Measurements from ENCODE around the gene FOXRED1.
"Not testable (repeated sequence)": the region's sequence is repeated elsewhere in the genome, so short reads cannot be mapped to it uniquely, and the experiment has no call there.

FOXRED1 gene

GRCh38 chr11:126277780-126278179 lies 8.8 kb downstream of the FOXRED1 start:
- DNase-seq, result no peak

- DNase-seq, result no peak
These were observed 10.2 kb downstream of the FOXRED1 start for GRCh38 chr11:126279191-126279590.

- no peak for DNase-seq
These were observed 11.6 kb downstream of the FOXRED1 start for GRCh38 chr11:126280595-126280994.

GRCh38 chr11:126281245-126281644 lies 12.3 kb downstream of the FOXRED1 start:
- no peak for DNase-seq

DNA sequence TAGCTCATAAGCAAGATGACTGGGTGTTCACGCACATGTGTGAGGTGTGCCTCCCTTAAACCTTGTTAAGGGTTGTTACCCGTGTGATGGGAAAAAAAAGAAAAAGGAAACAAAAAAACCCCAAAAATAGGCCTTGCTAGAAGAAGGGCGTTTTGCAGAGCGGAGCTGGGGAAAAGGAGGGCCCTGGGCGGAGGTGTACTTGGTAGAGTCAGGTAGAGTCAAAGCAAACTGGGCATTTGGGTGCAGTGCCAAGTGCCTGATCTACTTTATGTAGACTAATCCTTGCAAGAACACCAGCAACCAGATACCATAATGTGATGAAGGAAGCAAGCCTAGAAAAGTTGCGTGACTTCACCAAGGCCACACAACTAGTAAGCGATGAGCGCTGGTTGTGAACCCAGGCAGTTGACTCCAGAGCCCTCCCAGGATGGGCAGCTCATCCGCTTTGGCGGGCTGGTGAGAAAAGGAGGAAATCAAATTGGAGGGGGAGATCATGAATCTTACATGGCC lies 12.8 kb downstream of the FOXRED1 start:
- no peak for DNase-seq

GRCh38 chr11:126282361-126282735 lies 13.4 kb downstream of the FOXRED1 start:
- DNase-seq, result peak; percentile 24

DNA sequence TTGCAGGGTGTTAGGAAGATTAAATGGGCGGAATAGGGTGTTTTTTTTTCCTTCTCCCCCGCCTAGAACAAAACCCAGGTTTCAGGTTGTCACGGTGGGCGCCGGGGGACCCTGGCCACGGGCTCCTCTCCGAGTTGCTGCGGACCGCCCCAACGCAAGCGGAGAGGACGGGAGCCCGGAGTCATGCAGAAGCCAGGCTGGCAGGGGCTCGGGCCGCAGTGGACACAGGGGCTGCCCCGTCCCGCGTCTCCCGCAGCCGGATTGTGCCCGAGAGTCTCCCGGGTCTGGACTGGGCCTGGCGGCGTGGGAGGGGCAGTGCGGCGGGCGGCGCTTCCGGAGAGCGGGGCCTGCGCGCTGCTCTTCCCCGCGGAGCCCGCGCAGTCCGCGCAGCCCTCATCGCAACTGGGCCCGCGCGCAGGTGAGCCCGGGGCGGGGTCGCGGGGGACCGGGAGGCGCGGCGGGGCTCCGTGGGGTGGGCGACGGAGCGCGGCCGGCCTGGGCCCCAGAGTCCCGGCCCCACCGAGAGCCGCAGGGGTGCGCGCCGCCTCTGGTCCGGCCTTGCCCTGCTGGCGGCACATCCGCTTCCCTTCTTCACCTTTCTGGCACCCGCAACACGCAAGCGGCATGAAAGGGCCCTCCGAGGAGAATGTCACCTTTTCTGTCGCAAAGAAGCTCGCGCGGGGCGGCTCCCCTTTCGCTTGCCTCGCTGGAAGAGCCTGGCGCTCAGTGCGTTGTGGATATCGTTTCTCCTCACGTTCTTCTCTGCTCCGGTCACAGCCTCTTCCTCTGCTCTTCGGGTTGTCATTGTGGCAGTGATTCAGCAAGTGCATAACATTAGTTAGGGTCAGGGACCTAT lies 14.0 kb downstream of the FOXRED1 start, which contains the start of gene TIRAP:
TIRAP (plus strand) TSS at position 358 of the 856 bp plus-strand sequence. CDS start 7,802 bp downstream, outside the sequence.
- peak; percentile 29 for DNase-seq

GRCh38 chr11:126284829-126285228 lies 15.9 kb downstream of the FOXRED1 start:
- DNase-seq, result peak; percentile 77

- DNase-seq, result no peak
These were observed 19.3 kb downstream of the FOXRED1 start for GRCh38 chr11:126288237-126288636.

- no peak for DNase-seq
These were observed 21.9 kb downstream of the FOXRED1 start for GRCh38 chr11:126290887-126291286.

DNA sequence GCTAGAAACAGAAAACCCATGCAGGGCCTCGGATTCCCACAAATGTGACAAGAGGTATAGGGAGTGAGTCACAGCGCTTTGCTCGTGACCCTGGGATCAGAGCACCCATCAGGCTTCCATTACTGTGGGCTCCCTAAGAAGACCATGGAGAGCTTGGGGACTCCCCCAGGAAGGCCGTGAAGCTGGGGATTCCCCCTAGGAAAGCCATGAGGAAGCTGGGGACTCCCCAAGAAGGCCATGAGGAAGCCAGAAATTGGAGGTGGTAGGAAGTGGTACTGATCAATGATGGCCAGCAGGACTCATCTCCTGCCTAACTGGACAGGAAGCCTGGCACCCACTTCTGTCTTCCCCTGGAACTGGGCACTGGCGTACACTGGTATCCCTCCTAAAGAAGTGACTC lies 24.8 kb downstream of the FOXRED1 start:
- DNase-seq, result no peak

DNA sequence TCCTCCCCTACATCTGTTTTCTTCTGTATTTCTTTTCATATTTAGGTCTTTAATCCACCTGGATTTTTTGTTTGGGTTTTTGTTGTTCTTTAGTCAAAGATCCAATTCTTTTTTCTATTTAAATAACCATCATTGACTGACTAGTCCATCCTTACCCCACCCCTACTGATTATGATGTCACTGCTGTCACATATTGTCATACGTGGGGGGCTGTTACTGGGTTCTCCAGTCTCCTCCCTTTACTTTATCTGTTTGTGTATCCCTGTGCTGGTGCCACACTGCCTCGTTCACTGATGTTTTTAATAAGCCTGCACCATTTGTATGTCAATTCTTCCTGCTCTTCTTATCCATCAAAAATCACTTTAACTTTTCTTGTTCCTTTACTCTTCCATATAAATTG lies 28.1 kb downstream of the FOXRED1 start:
- no peak for DNase-seq

GRCh38 chr11:126303623-126304456 lies 34.9 kb downstream of the FOXRED1 start, which contains the start of gene DCPS:
Gene DCPS (plus strand): TSS chr11:126304060. CDS start chr11:126304081, 21 bp downstream.
- peak; percentile 77 for DNase-seq

GRCh38 chr11:126304457-126305075 lies 35.6 kb downstream of the FOXRED1 start:
- no peak for DNase-seq

GRCh38 chr11:126305699-126306098 lies 36.7 kb downstream of the FOXRED1 start:
- DNase-seq, result no peak

- no peak for DNase-seq
These were observed 38.8 kb downstream of the FOXRED1 start for GRCh38 chr11:126307706-126308105.

DNA sequence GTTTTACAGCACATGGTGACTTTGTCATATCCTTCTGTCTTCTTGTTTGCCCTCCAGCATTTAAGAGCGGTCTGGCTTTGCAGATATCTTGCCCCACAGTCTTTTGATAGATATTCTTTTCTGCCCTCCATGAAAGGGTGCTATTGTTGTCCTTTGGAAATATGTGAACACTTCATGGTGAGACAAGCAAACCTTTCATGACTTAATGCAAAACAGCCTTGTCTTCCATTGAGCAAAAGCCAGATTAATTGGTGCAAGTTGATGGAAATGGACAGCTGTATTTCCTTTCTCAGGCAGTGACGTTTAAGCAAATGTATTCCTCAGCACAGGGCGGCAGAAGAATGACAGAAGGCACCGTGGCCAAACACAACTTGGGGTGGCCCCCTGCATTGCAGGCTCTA lies 39.3 kb downstream of the FOXRED1 start:
- DNase-seq, result no peak

GRCh38 chr11:126308771-126309170 lies 39.8 kb downstream of the FOXRED1 start:
- DNase-seq, result not testable (repeated sequence)

DNA sequence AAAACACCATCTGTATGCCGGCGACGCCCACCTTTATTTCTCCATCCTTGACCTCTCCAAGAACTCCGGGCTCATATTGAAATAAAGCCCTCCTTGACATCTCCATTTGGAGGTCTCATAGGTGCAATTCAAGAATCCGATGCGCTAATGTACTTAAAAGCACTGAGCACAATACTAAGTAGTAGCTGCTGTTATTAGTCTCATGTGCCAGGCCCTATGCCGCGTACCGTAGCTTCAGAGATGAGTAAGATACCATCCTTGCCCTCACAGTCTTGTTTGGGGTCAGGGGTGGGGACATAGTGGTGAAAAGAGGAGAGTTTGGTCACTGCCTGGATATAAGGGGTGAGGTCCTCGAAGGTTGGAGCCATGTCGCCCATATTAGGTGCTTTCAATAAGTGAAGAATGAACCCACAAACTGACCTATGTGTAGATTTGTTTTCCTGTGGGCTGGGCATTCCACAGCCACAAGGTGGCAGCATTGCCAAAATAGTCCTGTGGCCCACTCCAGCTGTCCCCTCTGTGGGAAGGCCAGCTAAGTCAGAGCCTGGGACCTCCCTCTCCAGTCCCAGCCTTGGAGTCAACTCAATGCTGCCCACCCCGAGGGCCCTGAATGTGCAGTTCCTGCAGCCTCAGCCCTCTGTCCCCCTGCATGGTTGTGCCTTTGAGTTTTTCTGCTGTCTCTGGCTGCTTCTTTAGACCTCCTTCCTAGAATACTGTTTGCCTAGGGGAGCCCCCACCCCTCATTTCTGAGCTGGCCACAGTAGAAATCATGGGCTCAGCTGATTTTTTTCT lies 41.4 kb downstream of the FOXRED1 start:
- DNase-seq, result peak; percentile 29

GRCh38 chr11:126310992-126311310 lies 42.0 kb downstream of the FOXRED1 start:
- no peak for DNase-seq

DNA sequence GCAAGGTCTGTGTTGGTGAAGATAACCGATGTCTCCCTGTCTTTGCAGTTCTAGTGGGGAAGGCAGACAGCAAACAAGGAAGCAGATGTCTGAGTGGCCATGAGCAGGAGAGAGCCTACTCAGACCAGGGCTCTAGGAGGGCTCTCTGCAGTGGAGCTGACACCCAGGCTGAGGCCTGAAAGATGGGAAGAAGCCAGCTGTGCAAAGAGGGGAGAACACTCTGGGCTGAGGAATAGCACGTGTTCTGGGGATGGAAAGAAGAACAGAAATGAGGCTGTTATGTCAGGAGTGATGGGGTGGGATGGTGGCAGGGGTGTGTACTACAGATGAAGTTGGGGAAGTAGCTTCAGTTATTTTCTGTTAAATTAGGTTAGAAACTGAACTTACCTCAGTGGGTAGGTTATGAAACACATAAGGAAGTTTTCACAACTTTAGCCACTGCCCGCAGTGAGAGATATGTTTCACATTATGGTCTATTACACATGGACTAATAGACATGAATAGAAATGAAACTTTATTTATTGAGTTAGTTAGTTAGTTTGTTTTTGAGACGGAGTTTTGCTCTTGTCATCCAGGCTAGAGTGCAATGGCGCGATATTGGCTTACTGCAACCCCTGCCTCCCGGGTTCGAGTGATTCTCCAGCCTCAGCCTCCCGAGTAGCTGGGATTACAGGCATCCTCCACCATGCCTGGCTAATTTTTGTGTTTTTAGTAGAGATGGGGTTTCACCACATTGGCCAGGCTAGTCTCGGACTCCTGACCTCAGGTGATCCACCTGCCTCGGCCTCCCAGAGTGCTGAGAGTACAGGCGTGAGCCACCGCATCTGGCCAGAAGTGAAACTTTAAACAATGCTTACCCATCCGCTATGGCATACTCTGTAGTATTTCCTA lies 42.7 kb downstream of the FOXRED1 start:
- DNase-seq, result no peak
